ENCODE results near the gene ENG. TPM values are rescaled to one million over a fixed set of nuclear protein-coding genes. Genes with fewer than 3 reads are reported as not detected.

ENG gene
- total and polyA plus RNA-seq, 11 donors = 116 to 252 (median 144) TPM

DNA sequence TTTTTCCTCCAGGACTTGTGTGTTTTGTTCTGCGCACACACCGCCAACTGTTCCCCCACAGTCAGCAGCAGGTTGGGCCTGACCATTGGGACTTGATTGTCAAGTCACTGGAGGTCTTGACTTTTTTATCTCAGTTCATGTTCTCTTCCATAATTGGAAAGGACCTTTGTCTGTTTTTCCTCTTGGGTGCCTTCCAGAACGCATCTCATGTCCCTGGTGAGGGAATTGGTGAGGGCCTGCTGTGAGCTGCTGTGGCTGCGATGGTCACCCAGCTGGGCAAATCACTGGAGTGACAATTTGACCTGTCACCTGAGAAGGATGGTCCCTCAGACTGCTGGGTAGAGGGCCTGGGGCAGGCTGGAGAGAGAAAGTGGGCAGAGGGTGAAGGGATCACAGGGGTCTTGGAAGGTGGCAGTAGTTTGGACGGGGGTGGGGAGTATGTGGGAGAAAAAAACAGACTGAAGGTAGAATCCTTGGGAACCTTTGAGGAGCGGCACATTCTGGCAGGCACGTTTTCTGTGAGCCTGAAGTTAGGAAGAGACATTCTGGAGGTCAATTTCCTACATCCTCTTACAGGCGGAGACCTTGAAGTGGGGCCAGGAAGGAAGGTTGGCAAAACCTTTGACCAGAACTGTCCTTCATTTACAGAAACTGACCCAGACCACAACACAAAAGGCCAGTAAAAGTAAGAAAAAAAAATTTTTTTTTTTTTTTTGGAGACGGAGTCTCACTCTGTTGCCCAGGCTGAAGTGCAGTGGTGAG, 64.2 kb downstream of the ENG start:
- H3K4me3 ChIP-seq = no peak overlapping the region
- H3K4me1 ChIP-seq = peaks cover 0 to 58% (median 38%) of the 10 kb centered on the region in 12 donors
- DNase-seq (peak in 1 of 5 donors; percentile 44), ATAC-seq (peak in 1 of 4 donors; percentile 11)
- H3K27ac ChIP-seq = peak overlapping the region in 11 of 12 donors; percentile 2 to 86 (median 63)
- H3K9me3 ChIP-seq = no peaks in the 10 kb centered on the region
- TF ChIP-seq POLR2A (IDR thresholded peaks at IDR 0.05) = no peak
- TF ChIP-seq, protein P1, sequence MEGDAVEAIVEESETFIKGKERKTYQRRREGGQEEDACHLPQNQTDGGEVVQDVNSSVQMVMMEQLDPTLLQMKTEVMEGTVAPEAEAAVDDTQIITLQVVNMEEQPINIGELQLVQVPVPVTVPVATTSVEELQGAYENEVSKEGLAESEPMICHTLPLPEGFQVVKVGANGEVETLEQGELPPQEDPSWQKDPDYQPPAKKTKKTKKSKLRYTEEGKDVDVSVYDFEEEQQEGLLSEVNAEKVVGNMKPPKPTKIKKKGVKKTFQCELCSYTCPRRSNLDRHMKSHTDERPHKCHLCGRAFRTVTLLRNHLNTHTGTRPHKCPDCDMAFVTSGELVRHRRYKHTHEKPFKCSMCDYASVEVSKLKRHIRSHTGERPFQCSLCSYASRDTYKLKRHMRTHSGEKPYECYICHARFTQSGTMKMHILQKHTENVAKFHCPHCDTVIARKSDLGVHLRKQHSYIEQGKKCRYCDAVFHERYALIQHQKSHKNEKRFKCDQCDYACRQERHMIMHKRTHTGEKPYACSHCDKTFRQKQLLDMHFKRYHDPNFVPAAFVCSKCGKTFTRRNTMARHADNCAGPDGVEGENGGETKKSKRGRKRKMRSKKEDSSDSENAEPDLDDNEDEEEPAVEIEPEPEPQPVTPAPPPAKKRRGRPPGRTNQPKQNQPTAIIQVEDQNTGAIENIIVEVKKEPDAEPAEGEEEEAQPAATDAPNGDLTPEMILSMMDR (IDR thresholded peaks at IDR 0.05) = no peak
- intact Hi-C loops (cut with DNase I) = no loop called here
- WGBS, 4 donors = 49 to 64% (median 54%) methylated on average over 9 of the region's 9 CpGs
- H3K27me3 ChIP-seq = no peaks in the 10 kb centered on the region
- H3K36me3 ChIP-seq = peaks cover 8 to 75% (median 61%) of the 10 kb centered on the region in 9 donors

DNA sequence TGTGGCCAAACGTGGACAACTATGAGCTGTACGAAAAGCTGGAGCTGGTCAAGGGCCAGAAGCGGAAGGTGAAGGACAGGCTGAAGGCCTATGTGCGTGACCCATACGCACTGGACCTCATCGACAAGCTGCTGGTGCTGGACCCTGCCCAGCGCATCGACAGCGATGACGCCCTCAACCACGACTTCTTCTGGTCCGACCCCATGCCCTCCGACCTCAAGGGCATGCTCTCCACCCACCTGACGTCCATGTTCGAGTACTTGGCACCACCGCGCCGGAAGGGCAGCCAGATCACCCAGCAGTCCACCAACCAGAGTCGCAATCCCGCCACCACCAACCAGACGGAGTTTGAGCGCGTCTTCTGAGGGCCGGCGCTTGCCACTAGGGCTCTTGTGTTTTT, 65.3 kb downstream of the ENG start:
- intact Hi-C loops (cut with DNase I) = loop anchor here in 9 of 10 donors (5.0 kb wide), 6 partner anchors 73 to 197 kb away; partner anchors contain the start of gene ST6GALNAC4 (in 4 of the 9)
- Histone ChIP-seq H3K27ac (peak overlapping the region in 5 of 12 donors; percentile 42 to 86 (median 63)), H3K4me3 (no peak overlapping the region), H3K36me3 (peaks cover 8 to 74% (median 61%) of the 10 kb centered on the region in 9 donors), H3K9me3 (no peaks in the 10 kb centered on the region), H3K4me1 (peaks cover 0 to 64% (median 43%) of the 10 kb centered on the region in 12 donors), H3K27me3 (no peaks in the 10 kb centered on the region)
- WGBS, 4 donors = 81 to 88% (median 85%) methylated on average over 15 to 25 of the region's 25 CpGs
- DNase-seq (peak in 1 of 5 donors; percentile 35), ATAC-seq (no peak)
- TF ChIP-seq, protein P1 (IDR thresholded peaks at IDR 0.05) = no peak
- no peak for TF ChIP-seq POLR2A (IDR thresholded peaks at IDR 0.05)

DNA sequence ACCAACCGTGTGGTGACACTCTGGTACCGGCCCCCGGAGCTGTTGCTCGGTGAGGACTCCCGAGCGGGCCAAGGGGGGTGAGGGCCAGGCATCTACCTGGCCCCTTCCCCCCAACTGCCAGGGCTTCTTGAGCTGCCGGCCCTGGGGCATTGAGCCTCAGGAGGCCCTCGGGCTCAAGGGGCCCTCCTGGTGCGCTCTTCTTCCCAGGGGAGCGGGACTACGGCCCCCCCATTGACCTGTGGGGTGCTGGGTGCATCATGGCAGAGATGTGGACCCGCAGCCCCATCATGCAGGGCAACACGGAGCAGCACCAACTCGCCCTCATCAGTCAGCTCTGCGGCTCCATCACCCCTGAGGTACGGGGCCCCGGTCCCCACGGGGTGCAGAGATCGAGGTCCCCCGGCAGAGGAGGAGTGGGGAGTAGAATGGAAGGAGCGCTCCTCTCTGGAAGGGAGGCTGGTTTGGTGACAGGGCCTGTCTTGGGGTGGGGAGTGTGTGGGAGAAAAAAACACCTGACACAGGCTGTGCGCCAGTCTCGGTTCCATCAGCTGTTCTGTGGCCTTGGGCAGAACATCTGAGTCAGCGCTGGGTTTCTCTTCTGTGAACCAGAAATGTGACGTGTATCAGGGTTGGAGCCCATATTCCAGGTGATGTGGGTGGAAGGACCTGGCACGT, 66.0 kb downstream of the ENG start:
- Histone ChIP-seq H3K27ac (no peak overlapping the region), H3K27me3 (no peaks in the 10 kb centered on the region), H3K4me1 (peaks cover 0 to 64% (median 44%) of the 10 kb centered on the region in 12 donors), H3K4me3 (no peak overlapping the region), H3K9me3 (no peaks in the 10 kb centered on the region), H3K36me3 (peaks cover 8 to 68% (median 61%) of the 10 kb centered on the region in 9 donors)
- ATAC-seq = no peak
- intact Hi-C loops (cut with DNase I) = loop anchor here in 9 of 10 donors (5.0 kb wide), 6 partner anchors 74 to 196 kb away; partner anchors contain the start of gene ST6GALNAC4 (in 4 of the 9)
- 86 to 91% (median 88%) methylated on average over 14 to 26 of the region's 26 CpGs for WGBS, 4 donors
- TF ChIP-seq POLR2A (IDR thresholded peaks at IDR 0.05) = no peak
- TF ChIP-seq, protein P1 (IDR thresholded peaks at IDR 0.05) = no peak
- DNase-seq = no peak

DNA sequence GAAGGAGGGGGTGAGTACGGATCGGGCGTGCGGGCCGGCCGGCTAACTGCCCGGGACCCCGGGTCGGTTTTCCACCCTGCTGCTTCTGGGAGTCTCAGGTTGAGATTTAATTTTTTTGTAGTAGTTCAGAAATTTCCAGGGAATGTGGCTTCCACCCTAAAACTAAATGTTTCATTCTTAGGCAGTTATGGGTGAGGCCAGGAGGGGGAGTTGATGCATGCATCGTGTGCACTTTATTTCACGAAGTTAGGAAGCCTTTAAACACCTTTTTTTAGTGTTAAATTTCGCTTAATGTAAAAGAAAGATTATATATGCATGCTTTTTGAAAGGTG, 67.7 kb downstream of the ENG start:
- 0 to 2% (median 2%) methylated on average over 12 of the region's 12 CpGs for whole genome bisulfite sequencing, 4 donors
- ATAC-seq = no peak
- Histone ChIP-seq H3K27me3 (no peaks in the 10 kb centered on the region), H3K27ac (peak overlapping the region; percentile 88 to 100 (median 96)), H3K9me3 (no peaks in the 10 kb centered on the region), H3K4me1 (peaks cover 0 to 76% (median 47%) of the 10 kb centered on the region in 12 donors), H3K4me3 (peak overlapping the region; percentile 76 to 100 (median 98)), H3K36me3 (peaks cover 8 to 53% (median 48%) of the 10 kb centered on the region in 9 donors)
- intact Hi-C loops (cut with DNase I) = loop anchor here (2.0 to 5.0 kb wide), 10 partner anchors 16 to 194 kb away; partner anchors contain the start of genes ST6GALNAC4 (in 4 of the 10) and FPGS (in 1 of the 10)
- TF ChIP-seq, protein P1 (IDR thresholded peaks at IDR 0.05) = peak in 10 of 12 donors; percentile 6 to 57 (median 36)
- TF ChIP-seq POLR2A (IDR thresholded peaks at IDR 0.05) = no peak
- no peak for DNase-seq

All from heart left ventricle (tissue), 16 donors.